ENCODE results near the gene GRN.

The GRN gene

DNA sequence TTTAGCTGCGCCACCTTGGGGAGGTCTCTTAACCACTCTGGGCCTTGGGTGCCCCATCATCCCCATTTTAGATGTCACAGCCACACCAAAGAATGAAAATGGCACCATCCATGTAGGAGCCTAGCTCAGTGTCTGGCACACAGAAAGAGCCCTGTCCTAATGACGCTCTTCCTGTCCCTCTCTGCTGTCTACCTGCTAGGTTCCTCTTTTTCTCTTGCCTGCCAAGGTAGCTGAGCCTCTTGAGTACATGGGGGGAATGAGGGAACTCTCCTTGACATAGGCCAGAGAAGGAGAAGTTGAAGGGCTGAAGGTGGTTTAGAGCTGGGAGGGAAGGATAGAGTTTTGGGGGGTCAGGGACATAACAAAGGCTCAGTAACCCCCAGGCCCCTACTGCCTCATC is 34.9 kb upstream of the GRN start:
- TF ChIP-seq, protein P1, sequence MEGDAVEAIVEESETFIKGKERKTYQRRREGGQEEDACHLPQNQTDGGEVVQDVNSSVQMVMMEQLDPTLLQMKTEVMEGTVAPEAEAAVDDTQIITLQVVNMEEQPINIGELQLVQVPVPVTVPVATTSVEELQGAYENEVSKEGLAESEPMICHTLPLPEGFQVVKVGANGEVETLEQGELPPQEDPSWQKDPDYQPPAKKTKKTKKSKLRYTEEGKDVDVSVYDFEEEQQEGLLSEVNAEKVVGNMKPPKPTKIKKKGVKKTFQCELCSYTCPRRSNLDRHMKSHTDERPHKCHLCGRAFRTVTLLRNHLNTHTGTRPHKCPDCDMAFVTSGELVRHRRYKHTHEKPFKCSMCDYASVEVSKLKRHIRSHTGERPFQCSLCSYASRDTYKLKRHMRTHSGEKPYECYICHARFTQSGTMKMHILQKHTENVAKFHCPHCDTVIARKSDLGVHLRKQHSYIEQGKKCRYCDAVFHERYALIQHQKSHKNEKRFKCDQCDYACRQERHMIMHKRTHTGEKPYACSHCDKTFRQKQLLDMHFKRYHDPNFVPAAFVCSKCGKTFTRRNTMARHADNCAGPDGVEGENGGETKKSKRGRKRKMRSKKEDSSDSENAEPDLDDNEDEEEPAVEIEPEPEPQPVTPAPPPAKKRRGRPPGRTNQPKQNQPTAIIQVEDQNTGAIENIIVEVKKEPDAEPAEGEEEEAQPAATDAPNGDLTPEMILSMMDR (conservative IDR thresholded peaks at IDR 0.05): no peak
- H3K27ac ChIP-seq: no peak overlapping the region

DNA sequence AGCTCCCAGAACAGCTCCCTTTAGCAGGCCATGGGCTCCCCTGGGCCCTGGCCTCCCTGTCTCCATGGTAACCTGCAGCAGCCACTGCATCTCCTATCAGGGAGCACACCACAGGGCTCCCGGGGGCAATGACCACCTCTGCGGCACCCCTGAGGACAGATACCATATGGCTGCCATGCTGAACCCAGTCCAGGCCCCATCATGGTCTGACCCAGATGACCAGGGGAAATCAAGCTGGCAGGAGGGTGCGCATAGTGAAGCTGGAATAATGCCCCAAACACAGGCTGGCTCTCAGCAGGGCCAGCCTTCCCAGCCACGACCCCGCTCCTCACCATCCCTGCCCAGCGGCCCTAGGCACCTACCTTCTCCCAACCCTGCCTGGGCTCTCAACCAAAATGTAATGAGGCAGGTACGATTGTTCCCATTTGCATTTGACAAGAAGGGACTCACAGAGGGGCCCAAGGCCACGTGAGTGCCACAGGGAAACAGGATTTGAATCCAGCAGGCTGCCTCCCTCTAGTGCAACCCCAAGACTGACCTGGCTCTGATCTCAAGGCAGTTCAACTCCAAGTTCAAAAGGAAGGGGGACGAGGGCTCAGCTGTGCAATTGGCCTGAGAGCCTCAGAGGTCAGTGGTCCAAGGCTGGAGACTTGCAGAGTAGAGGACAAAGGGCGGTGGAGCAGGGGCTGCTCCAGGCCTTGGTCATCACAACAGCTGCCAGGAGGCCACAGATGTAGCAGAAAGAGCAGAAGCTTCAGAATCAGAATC is 34.3 kb upstream of the GRN start:
- H3K27ac ChIP-seq: no peak overlapping the region
- TF ChIP-seq, protein P1 (conservative IDR thresholded peaks at IDR 0.05): no peak

DNA sequence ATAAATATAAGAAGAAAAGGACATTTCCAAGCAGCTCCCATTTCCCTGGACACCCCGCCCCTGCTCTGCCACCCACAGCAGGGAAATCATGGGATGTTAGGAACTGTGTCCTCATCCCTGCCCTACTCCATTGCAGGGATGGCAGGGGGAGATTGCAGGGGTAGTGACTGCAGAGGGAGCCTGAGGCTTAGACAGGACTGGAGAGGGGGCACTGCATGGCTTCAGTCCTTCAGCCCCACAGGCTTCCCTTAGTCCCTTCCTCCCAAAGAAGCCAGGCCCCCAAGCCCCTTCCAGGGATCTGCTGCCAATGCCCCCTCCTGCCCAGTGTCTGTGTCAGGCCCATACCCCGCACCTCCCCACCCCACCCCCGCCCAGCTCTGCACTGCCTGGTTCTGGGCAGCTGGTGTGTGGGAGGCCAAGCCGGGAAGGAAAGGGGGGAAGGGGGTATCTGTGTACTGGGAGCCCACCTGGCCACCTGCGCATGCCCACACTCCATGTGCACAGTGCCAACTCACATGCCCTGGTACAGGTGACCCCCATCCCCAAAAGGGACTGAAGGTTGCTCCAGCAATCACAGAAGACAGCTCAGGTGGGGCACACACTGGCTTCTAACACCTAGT is 33.4 kb upstream of the GRN start:
- TF ChIP-seq, protein P1 (conservative IDR thresholded peaks at IDR 0.05): no peak
- no peak overlapping the region for H3K27ac ChIP-seq

DNA sequence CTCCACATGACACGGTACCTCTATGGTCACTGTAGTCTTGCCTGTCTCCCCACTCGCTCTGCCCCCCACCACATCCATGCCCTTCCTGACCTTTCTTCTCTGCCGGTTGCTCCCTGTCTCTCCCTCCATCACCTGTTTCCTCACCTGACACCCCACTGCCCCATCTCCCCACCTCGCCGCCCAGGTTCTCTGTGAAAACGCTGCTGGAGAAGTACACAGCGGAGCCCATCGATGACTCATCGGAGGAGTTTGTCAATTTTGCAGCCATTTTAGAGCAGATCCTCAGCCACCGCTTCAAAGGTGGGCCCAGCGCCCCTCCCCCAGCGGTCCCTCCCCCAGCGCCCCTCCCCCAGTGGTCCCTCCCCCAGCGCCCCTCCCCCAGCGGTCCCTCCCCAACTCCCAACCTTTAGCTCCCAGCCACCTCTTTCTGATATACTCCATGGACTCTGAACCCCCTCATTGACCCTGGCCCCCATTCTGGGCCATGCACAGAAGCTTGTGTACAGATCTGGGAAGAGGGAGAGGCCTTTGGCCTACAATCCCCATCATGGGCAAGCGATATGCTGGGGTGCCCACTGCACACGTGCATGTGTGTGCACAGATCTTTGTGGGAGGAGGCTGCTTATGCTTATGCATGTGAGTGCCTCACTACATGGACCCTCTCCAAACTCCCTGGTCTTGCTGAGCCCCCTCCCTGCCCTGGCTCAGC is 32.6 kb upstream of the GRN start:
- TF ChIP-seq, protein P1 (conservative IDR thresholded peaks at IDR 0.05): no peak
- no peak overlapping the region for H3K27ac ChIP-seq

DNA sequence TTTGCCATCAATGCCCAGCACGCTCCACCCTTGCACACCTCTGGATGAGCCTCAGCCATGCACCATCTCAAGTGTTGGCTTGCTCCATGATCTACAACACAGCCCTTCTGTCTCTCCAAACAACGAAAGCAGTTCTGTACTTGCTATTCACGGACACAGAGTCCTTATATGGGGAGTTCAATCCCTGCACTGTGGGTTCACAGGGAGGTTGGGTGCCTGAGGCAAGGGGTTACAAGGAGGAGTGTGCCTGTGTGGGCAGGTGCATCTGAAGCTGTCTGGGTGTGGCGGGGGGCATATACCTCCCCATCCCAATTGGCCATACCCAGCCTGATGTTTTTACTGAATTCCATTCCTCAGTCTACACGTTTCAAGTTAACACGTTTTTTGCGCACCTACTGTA is 31.1 kb upstream of the GRN start:
- H3K27ac ChIP-seq: peak overlapping the region; percentile 83
- TF ChIP-seq, protein P1 (conservative IDR thresholded peaks at IDR 0.05): no peak

DNA sequence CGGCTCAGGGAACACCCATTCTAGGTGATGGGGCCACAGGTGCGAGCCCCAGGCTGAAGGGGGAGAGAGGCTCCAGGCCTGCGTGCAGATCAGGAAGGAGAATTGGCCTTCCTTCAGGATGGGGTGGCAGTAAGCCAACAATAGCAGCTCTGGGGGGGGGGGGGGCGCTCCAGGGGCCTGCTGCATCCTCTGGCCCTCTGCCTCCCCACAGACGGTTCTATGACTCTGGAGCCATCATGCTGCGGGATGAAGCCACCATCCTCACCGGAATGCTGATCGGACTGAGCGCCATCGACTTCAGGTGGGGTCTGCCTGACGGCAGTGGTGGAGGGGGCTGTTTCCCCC is 30.6 kb upstream of the GRN start:
- TF ChIP-seq, protein P1 (conservative IDR thresholded peaks at IDR 0.05): no peak

DNA sequence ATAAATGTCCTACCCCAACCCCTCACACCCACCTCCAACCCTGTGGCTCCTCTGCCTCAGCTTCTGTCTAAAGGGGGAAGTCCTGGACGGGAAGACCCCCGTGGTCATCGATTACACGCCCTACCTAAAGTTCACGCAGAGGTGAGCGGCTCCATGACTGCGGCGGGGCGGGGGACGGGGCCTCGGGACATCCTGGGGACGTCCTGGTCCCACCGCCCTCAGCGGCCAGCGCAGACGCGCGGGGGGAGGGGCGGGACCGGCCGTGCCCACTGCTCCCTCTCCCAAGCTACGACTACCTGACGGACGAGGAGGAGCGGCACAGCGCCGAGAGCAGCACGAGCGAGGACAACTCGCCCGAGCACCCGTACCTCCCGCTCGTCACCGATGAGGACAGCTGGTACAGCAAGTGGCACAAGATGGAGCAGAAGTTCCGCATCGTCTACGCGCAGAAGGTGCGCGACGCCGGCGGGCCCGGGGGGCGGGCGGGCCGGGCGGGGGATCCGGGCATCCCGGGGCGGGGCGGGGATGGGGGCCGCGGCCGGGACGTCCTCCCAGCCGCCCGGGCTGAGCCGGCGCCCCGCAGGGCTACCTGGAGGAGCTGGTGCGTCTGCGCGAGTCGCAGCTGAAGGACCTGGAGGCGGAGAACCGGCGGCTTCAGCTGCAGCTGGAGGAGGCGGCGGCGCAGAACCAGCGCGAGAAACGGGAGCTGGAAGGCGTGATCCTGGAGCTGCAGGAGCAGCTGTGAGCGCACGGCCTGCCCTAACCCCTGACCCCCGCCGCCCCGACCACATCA is 30.0 kb upstream of the GRN start:
- peak overlapping the region; percentile 83 for H3K27ac ChIP-seq
- TF ChIP-seq, protein P1 (conservative IDR thresholded peaks at IDR 0.05): no peak

More for the DNA sequence above, 30.6 kb upstream of the GRN start:
- H3K27ac ChIP-seq: peak overlapping the region; percentile 83

Measured in VCaP (cell line).